AG09319 (cell line): ENCODE data around the gene SLX4IP.
"Not testable (repeated sequence)": the region's sequence is repeated elsewhere in the genome, so short reads cannot be mapped to it uniquely, and the experiment has no call there.

ENCODE experiments used
- DNase-seq: peaks from one replicate; pipeline ENCODE4 v3.0.0-alpha.2; 2010; ENCODE audit warnings: low read depth; ENCODE audit errors: extremely low read depth
- TF ChIP-seq, protein P1 (sequence below): IDR thresholded peaks from 2 replicates; pipeline ENCODE4 v1.5.1; 2011; ENCODE audit warnings: low read depth, mild to moderate bottlenecking, inconsistent platforms, low read length, moderate library complexity

SLX4IP gene

DNA sequence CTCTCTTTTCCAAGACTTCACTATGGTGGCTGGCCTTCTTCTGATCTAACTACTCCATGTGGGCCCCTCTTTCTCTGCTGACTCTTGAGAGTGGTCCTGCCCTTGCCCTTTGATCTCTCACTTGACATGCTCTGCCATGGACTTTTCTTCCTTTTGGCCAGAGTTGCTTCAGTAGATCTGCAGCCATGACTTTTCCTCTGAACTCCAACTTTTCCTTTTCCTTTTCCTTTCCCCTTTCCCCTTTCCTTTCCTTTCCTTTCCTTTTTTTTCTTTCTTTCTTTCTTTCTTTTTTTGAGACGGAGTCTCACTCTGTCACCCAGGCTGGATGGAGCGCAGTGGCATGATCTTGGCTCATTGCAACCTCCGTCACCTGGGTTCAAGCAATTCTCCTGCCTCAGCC lies 150.2 kb downstream of the SLX4IP start:
- TF ChIP-seq, protein P1, sequence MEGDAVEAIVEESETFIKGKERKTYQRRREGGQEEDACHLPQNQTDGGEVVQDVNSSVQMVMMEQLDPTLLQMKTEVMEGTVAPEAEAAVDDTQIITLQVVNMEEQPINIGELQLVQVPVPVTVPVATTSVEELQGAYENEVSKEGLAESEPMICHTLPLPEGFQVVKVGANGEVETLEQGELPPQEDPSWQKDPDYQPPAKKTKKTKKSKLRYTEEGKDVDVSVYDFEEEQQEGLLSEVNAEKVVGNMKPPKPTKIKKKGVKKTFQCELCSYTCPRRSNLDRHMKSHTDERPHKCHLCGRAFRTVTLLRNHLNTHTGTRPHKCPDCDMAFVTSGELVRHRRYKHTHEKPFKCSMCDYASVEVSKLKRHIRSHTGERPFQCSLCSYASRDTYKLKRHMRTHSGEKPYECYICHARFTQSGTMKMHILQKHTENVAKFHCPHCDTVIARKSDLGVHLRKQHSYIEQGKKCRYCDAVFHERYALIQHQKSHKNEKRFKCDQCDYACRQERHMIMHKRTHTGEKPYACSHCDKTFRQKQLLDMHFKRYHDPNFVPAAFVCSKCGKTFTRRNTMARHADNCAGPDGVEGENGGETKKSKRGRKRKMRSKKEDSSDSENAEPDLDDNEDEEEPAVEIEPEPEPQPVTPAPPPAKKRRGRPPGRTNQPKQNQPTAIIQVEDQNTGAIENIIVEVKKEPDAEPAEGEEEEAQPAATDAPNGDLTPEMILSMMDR: no peak
- DNase-seq: no peak

DNA sequence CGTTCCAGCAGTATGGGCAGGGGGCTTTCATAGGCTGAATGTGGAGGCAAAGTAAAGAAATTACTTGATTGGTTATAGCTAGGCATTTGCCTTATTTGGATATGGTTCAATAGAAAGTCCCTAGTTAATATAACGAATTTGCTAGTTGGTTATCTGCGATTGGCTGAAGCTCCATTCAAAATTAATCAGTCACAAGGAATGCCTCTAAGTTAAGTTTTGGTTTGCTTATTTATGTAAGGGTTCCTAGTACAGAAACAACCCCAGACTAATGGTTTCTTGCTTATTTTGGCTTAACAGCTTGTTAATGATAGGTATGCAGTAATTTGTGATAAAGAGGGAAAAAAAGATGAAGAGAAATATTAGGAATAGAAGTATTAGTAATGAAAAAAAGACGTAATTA lies 151.2 kb downstream of the SLX4IP start:
- DNase-seq: no peak
- TF ChIP-seq, protein P1: no peak

DNA sequence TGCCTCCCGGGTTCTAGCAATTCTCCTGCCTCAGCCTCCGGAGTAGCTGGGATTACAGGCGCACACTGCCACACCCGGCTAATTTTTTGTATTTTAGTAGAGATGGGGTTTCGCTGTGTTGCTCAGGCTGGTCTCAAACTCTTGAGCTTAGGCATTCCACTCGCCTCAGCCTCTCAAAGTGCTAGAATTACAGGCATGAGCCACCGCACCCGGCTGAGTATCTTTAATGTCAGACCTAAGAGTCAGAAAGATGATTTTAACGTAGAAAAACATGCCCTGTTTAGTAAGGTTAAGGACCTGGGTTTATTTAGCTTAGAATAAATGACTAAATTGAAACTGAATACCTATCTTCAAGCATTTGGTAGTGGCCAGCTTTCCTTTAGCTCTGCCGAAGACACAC lies 155.3 kb downstream of the SLX4IP start:
- DNase-seq: not testable (repeated sequence)

DNA sequence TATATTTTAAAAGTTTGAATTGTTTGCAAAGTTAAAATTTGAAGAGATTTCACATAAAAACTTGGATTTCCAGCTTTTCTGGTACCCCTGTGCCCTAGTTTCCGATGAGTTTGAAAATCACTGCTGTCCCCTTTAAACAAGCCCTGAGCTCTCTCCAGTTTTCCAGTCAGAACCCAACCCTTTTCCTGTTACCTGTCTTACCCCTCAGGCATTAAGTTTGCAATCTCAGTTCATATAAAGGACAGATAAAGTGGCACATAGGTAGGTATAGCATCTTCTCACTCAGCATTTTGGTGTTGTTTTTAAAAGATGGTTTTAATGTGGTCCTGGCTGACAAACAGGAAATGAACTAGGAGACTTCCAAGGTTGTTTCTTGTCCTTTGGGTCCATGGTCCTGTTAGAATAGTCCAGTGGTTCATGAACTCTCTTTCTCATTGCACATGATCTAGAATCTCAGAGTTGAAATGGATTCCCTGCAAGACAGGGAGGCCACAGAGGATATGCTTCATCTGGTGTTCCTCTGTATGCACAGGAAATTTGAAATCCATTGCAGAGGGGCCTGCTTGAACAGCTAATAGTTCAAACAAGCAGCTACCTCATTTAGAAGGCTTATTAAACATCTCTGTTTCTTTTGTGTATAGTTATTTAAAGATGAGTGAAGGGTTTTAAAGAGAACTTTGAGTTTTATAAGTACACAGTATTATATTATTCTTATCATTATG lies 156.0 kb downstream of the SLX4IP start:
- TF ChIP-seq, protein P1: no peak
- no peak for DNase-seq

DNA sequence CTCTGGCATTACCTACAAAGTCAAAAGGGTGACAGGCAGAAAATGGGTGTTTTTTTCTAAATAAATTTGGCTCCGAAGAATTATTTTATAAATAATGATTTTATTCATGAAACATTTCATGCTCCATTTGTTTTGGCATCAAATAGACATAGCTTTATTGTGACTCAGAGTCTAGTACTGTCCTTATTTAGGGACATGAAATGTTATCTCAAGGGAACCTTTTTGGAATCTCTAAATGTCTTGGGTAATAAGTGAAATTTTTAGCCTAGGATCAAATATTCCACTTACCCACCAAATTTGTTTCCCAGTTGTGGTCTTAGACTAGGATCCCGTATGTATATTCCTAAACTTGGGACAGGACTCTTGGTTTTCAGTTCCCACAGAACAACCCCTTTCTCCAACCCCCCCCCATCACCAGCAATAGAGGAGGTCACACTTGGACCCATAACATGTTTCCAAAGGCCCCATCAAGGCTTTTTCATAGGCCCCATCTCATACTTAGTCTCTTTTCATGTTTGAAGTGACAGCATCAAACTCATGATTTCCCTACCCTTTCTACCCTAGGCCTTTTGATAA lies 156.9 kb downstream of the SLX4IP start:
- DNase-seq: no peak
- TF ChIP-seq, protein P1: no peak

DNA sequence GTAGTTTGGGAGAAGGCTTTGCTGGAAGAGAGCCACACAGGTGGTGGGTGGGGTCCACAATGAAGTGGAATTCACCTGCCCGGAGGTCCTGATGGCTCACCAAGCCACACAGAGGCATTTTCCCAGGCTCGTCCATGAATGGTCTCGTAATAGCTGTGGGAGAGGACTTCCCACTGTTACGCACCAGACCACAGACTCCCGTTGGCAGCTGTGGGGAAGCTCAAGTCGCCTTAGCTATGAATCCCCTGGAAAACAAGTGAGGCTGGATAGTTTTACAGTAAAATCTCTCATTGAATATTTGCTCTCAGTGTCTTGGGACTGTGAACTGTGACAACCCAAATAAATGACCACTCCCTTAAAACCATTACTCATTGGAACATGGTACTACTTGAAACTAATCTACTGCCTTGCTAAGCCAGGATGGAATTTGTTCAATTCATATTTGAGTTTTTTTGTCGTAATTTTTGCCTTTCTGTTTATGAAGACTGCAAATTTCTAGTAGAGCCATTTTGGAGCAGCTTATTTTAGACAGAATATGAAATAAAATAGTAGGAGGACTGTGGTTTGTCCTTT lies 159.3 kb downstream of the SLX4IP start:
- DNase-seq: no peak
- TF ChIP-seq, protein P1: no peak

DNA sequence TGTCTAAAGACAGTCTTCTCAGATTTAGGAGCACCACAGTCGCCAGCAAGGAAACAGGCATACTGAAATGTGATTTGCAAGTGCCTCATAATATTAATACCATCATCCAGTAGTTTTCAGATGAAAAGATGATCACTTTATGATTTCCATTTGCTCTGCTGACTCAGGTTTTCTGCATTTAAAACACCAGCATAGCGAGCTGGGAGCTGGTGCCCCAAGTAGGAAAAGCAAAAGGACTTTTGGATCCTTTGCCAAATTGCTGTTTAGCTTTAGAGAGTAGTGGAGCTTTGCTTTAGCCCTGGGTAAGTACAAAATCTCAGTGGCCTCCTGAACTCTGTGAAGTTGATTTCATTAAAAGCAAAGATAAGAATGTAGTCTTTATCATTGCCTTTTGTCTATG lies 160.2 kb downstream of the SLX4IP start:
- TF ChIP-seq, protein P1: no peak
- no peak for DNase-seq
